Measurements from ENCODE around the gene RPAIN.

- TF ChIP-seq POLR2AphosphoS5 (IDR thresholded peaks at IDR 0.05; ENCODE audit: low read depth, low read length) (no peak), CTCF (IDR thresholded peaks at IDR 0.05) (no peak), SIN3A (IDR thresholded peaks at IDR 0.05; ENCODE audit: borderline replicate concordance, insufficient read depth, low read depth, low read length) (no peak), REST (IDR thresholded peaks at IDR 0.05; ENCODE audit: insufficient read depth in 1 of 2, low read depth in 2 of 2, low read length in 1 of 2) (no peak), TCF7L2 (IDR thresholded peaks at IDR 0.05; ENCODE audit: low read depth, low read length) (no peak)
These were observed 9.2 kb upstream of the RPAIN start for GRCh38 chr17:5410594-5411272.

Data from Panc1 (cell line).